SK-N-SH treated with all-trans-retinoic acid at 6 μM for 48 hours (cell line): ENCODE results near the gene OST4.

ENCODE experiments used
- ATAC-seq: fragments of 200-7000 bp; cut with Tn5 transposase; 3 replicates; pipeline ENCODE4 v1.9.1; 2020; ENCODE audit warnings: mild to moderate bottlenecking, moderate library complexity
- ARNTL ChIP-seq: fragments of 450-650 bp; formaldehyde crosslinking; IDR thresholded peaks from 2 replicates; pipeline ENCODE4 v1.5.0; 2020; ENCODE audit warnings: low read depth, mild to moderate bottlenecking, moderate library complexity, borderline replicate concordance
- BACH2 ChIP-seq: fragments of 250-450 bp; sonication (Bioruptor Pico); IDR thresholded peaks from 2 replicates; pipeline ENCODE4 v1.9.0; 2021; ENCODE audit warnings: mild to moderate bottlenecking, borderline replicate concordance
- CSDC2 ChIP-seq: fragments of 250-450 bp; sonication (Bioruptor Pico); IDR thresholded peaks from 2 replicates; pipeline ENCODE4 v1.5.0; 2020; ENCODE audit warnings: mild to moderate bottlenecking, moderate library complexity
- CSRNP3 ChIP-seq: fragments of 250-450 bp; sonication (Bioruptor Pico); IDR thresholded peaks from 2 replicates; pipeline ENCODE4 v1.5.1; 2021; ENCODE audit warnings: mild to moderate bottlenecking, moderate library complexity
- ESRRG ChIP-seq: fragments of 250-450 bp; sonication (Bioruptor Pico); IDR thresholded peaks from 2 replicates; pipeline ENCODE4 v1.6.1; 2021; ENCODE audit warnings: mild to moderate bottlenecking
- GLIS3 ChIP-seq: fragments of 250-450 bp; sonication (Bioruptor Pico); IDR thresholded peaks from 2 replicates; pipeline ENCODE4 v1.5.0; 2020; ENCODE audit warnings: mild to moderate bottlenecking, moderate library complexity
- ISL1 ChIP-seq: fragments of 250-450 bp; sonication (Bioruptor Pico); IDR thresholded peaks from 2 replicates; pipeline ENCODE4 v2.1.2; 2022; ENCODE audit warnings: mild to moderate bottlenecking, moderate library complexity
- OSR1 ChIP-seq: fragments of 250-450 bp; sonication (Bioruptor Pico); IDR thresholded peaks from 2 replicates; pipeline ENCODE4 v1.8.0; 2022; ENCODE audit warnings: moderate library complexity, mild to moderate bottlenecking, inconsistent platforms
- PATZ1 ChIP-seq: fragments of 250-450 bp; sonication (Bioruptor Pico); IDR thresholded peaks from 2 replicates; pipeline ENCODE4 v1.8.0; 2020; ENCODE audit warnings: mild to moderate bottlenecking, moderate library complexity, borderline replicate concordance
- POU6F1 ChIP-seq: fragments of 250-450 bp; sonication (Bioruptor Pico); IDR thresholded peaks from 2 replicates; pipeline ENCODE4 v1.8.0; 2021; ENCODE audit warnings: low read depth, mild to moderate bottlenecking, moderate library complexity, borderline replicate concordance
- PPARA ChIP-seq: fragments of 250-450 bp; sonication (Bioruptor Pico); IDR thresholded peaks from 2 replicates; pipeline ENCODE4 v1.5.0; 2020; ENCODE audit warnings: mild to moderate bottlenecking, borderline replicate concordance
- SNAI2 ChIP-seq: fragments of 250-450 bp; sonication (Bioruptor Pico); IDR thresholded peaks from 2 replicates; pipeline ENCODE4 v1.5.0; 2020; ENCODE audit warnings: mild to moderate bottlenecking, moderate library complexity
- TCF4 ChIP-seq: fragments of 250-450 bp; sonication (Bioruptor Pico); IDR thresholded peaks from 2 replicates; pipeline ENCODE4 v1.8.0; 2021; ENCODE audit warnings: mild to moderate bottlenecking, moderate library complexity, borderline replicate concordance
- TOX ChIP-seq: fragments of 250-450 bp; sonication (Bioruptor Pico); IDR thresholded peaks from 2 replicates; pipeline ENCODE4 v1.8.0; 2021; ENCODE audit warnings: mild to moderate bottlenecking, moderate library complexity, borderline replicate concordance
- TSHZ2 ChIP-seq: fragments of 250-450 bp; sonication (Bioruptor Pico); IDR thresholded peaks from 2 replicates; pipeline ENCODE4 v1.5.0; 2020; ENCODE audit warnings: mild to moderate bottlenecking, moderate library complexity
- ZC3H10 ChIP-seq: fragments of 250-450 bp; sonication (Bioruptor Pico); IDR thresholded peaks from 2 replicates; pipeline ENCODE4 v1.5.1; 2021; ENCODE audit warnings: mild to moderate bottlenecking, moderate library complexity
- ZFP30 ChIP-seq: fragments of 450-650 bp; formaldehyde crosslinking; IDR thresholded peaks from 2 replicates; pipeline ENCODE4 v1.5.0; 2022; ENCODE audit warnings: mild to moderate bottlenecking, moderate library complexity
- ZNF565 ChIP-seq: fragments of 450-650 bp; formaldehyde crosslinking; conservative IDR thresholded peaks from 2 replicates; pipeline ENCODE4 v1.5.0; 2020; ENCODE audit warnings: low read depth, mild to moderate bottlenecking, moderate library complexity
- ZNF70 ChIP-seq: fragments of 450-650 bp; formaldehyde crosslinking; IDR thresholded peaks from 2 replicates; pipeline ENCODE4 v1.5.0; 2020; ENCODE audit warnings: mild to moderate bottlenecking, moderate library complexity

The OST4 gene

GRCh38 chr2:27089111-27089954, 17.9 kb upstream of the OST4 start:
- no peak for ATAC-seq
- no peak for TF ChIP-seq CSRNP3 (CRISPR knock-in tag)
- TF ChIP-seq TOX (CRISPR knock-in tag) = no peak
- no peak for TF ChIP-seq TCF4 (CRISPR knock-in tag)
- TF ChIP-seq PPARA (CRISPR knock-in tag) = no peak
- TF ChIP-seq GLIS3 = no peak
- TF ChIP-seq CSDC2 = no peak
- no peak for TF ChIP-seq POU6F1 (CRISPR knock-in tag)
- no peak for TF ChIP-seq TSHZ2 (CRISPR knock-in tag)
- TF ChIP-seq ISL1 = no peak

GRCh38 chr2:27088634-27089033, 17.2 kb upstream of the OST4 start:
- ATAC-seq = no peak
- TF ChIP-seq ZFP30 (CRISPR knock-in tag) (no peak), POU6F1 (CRISPR knock-in tag) (no peak), SNAI2 (CRISPR knock-in tag) (no peak)

DNA sequence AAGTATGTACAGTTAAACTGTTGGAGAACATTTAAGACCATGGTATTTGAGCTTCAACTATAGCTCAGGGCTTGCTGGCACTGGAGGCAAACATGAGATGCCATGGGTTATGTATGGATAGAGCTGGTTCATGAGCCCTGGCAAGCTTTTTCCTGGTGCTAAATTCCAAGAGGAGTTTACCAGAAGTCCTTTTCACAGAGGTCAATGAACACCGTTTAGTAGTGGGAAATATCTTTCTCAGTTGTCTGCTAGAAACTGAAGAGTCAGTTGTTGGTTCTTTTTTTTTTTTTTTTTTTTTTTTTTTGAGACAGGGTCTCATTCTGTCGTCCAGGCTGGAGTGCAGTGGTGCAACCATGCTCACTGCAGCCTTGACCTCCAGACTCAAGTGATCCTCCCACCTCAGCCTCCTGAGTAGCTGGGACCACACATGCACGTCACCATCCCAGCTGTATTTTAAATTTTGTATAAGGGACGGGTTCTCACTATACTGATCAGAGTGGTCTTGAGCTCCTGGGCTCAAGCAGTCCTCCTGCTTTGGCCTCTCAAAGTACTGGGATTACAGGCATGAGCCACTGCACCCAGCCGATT, 16.5 kb upstream of the OST4 start:
- ATAC-seq = no peak
- TF ChIP-seq SNAI2 (CRISPR knock-in tag) = no peak
- TF ChIP-seq GLIS3 = no peak
- no peak for TF ChIP-seq BACH2 (CRISPR knock-in tag)
- no peak for TF ChIP-seq ZNF70 (CRISPR knock-in tag)

GRCh38 chr2:27086724-27087593, 15.5 kb upstream of the OST4 start, which contains the start of gene KHK:
Gene KHK (plus strand): TSS chr2:27086772. CDS start chr2:27087260, 488 bp downstream.
- ATAC-seq = peak; percentile 49

More at GRCh38 chr2:27086724-27087593, 15.5 kb upstream of the OST4 start, which contains the start of gene KHK:
- TF ChIP-seq TSHZ2 (CRISPR knock-in tag) (no peak), ARNTL (CRISPR knock-in tag) (no peak), OSR1 (CRISPR knock-in tag) (no peak), ZC3H10 (CRISPR knock-in tag) (no peak), TCF4 (CRISPR knock-in tag) (no peak), ESRRG (CRISPR knock-in tag) (no peak), ZNF70 (CRISPR knock-in tag) (no peak), CSDC2 (no peak), SNAI2 (CRISPR knock-in tag) (no peak), TOX (CRISPR knock-in tag) (no peak), PATZ1 (no peak), ZNF565 (CRISPR knock-in tag) (no peak), ZFP30 (CRISPR knock-in tag) (no peak), PPARA (CRISPR knock-in tag) (no peak)
